ENCODE data around the gene TLE6. TPM values are rescaled to one million over a fixed set of nuclear protein-coding genes. Genes with fewer than 3 reads are reported as not detected.
A peak's percentile ranks its signal among the peaks of the same experiment; 100 is the strongest.

The TLE6 gene
- total RNA-seq, 4 donors from 2014 or later = 0.44 to 13.5 (median 2.7) TPM

GRCh38 chr19:2981898-2982297 is 4.5 kb downstream of the TLE6 start:
- TF ChIP-seq EP300 (IDR thresholded peaks at IDR 0.05) = no peak
- no peak for TF ChIP-seq CTCF (IDR thresholded peaks at IDR 0.05)
- TF ChIP-seq POLR2A (IDR thresholded peaks at IDR 0.05) = no peak
- 86 to 92% methylated on average over 5 of the region's 5 CpGs for WGBS, 2 donors
- H3K36me3 ChIP-seq = no peaks in the 10 kb centered on the region
- DNase-seq (ENCODE audit: low spot score in 2 of 2) = no peak
- no peaks in the 10 kb centered on the region for H3K9me3 ChIP-seq
- peak overlapping the region in 1 of 4 donors; percentile 81 for H3K27ac ChIP-seq
- H3K27me3 ChIP-seq = no peaks in the 10 kb centered on the region
- H3K4me1 ChIP-seq = peaks cover 0 to 56% (median 24%) of the 10 kb centered on the region in 4 donors
- no peak overlapping the region for H3K4me3 ChIP-seq

GRCh38 chr19:2982561-2982960 is 5.2 kb downstream of the TLE6 start:
- H3K4me3 ChIP-seq = peak overlapping the region in 1 of 4 donors; percentile 4
- H3K27ac ChIP-seq = peak overlapping the region in 3 of 4 donors; percentile 79 to 86 (median 81)
- H3K4me1 ChIP-seq = peaks cover 0 to 51% (median 20%) of the 10 kb centered on the region in 4 donors
- no peak for DNase-seq (ENCODE audit: low spot score in 2 of 2)
- H3K9me3 ChIP-seq = no peaks in the 10 kb centered on the region
- H3K27me3 ChIP-seq = no peaks in the 10 kb centered on the region
- WGBS, 2 donors = 22 to 43% methylated on average over 8 of the region's 8 CpGs
- H3K36me3 ChIP-seq = no peaks in the 10 kb centered on the region
- no peak for TF ChIP-seq EP300 (IDR thresholded peaks at IDR 0.05)
- TF ChIP-seq CTCF (IDR thresholded peaks at IDR 0.05) = no peak
- TF ChIP-seq POLR2A (IDR thresholded peaks at IDR 0.05) = no peak

- H3K4me3 ChIP-seq = peak overlapping the region in 1 of 4 donors; percentile 4
Observed at GRCh38 chr19:2982983-2983350, 5.6 kb downstream of the TLE6 start.

GRCh38 chr19:2983351-2984214 is 6.2 kb downstream of the TLE6 start:
- peaks cover 0 to 41% (median 15%) of the 10 kb centered on the region in 4 donors for H3K4me1 ChIP-seq
- H3K4me3 ChIP-seq = peak overlapping the region; percentile 2 to 49 (median 26)
- no peaks in the 10 kb centered on the region for H3K36me3 ChIP-seq
- TF ChIP-seq POLR2A (IDR thresholded peaks at IDR 0.05) = peak in 1 of 2 donors; percentile 12
- TF ChIP-seq CTCF (IDR thresholded peaks at IDR 0.05) = no peak
- TF ChIP-seq EP300 (IDR thresholded peaks at IDR 0.05) = peak in 1 of 2 donors; percentile 74
- DNase-seq (ENCODE audit: low spot score in 2 of 2) = peak; percentile 37 to 51
- peak overlapping the region; percentile 11 to 88 (median 80) for H3K27ac ChIP-seq
- no peaks in the 10 kb centered on the region for H3K9me3 ChIP-seq
- H3K27me3 ChIP-seq = no peaks in the 10 kb centered on the region
- whole genome bisulfite sequencing, 2 donors = 13 to 18% methylated on average over 17 to 24 of the region's 24 CpGs

More at GRCh38 chr19:2982983-2983350, 5.6 kb downstream of the TLE6 start:
- TF ChIP-seq EP300 (IDR thresholded peaks at IDR 0.05) (peak in 1 of 2 donors; percentile 84), CTCF (IDR thresholded peaks at IDR 0.05) (peak in 1 of 5 experiments; percentile 15), POLR2A (IDR thresholded peaks at IDR 0.05) (no peak)
- H3K36me3 ChIP-seq = no peaks in the 10 kb centered on the region
- H3K27ac ChIP-seq = peak overlapping the region; percentile 11 to 88 (median 80)
- WGBS, 2 donors = 2 to 4% methylated on average over 9 to 10 of the region's 10 CpGs
- peak; percentile 86 to 87 for DNase-seq (ENCODE audit: low spot score in 2 of 2)
- peaks cover 0 to 47% (median 17%) of the 10 kb centered on the region in 4 donors for H3K4me1 ChIP-seq
- no peaks in the 10 kb centered on the region for H3K27me3 ChIP-seq
- no peaks in the 10 kb centered on the region for H3K9me3 ChIP-seq

GRCh38 chr19:2984215-2984528 is 6.8 kb downstream of the TLE6 start:
- H3K27me3 ChIP-seq = no peaks in the 10 kb centered on the region
- H3K4me1 ChIP-seq = peaks cover 0 to 35% (median 15%) of the 10 kb centered on the region in 4 donors
- H3K27ac ChIP-seq = peak overlapping the region in 3 of 4 donors; percentile 79 to 88 (median 81)
- H3K36me3 ChIP-seq = no peaks in the 10 kb centered on the region
- H3K9me3 ChIP-seq = no peaks in the 10 kb centered on the region
- H3K4me3 ChIP-seq = peak overlapping the region; percentile 2 to 49 (median 26)
- no peak for TF ChIP-seq CTCF (IDR thresholded peaks at IDR 0.05)
- TF ChIP-seq POLR2A (IDR thresholded peaks at IDR 0.05) = no peak
- no peak for TF ChIP-seq EP300 (IDR thresholded peaks at IDR 0.05)
- WGBS, 2 donors = 0 to 4% methylated on average over 14 of the region's 14 CpGs
- no peak for DNase-seq (ENCODE audit: low spot score in 2 of 2)

Measured in tibial nerve (tissue), 4 donors.